Thyroid gland (tissue), 4 donors: ENCODE measurements around the gene TRUB2.

Source experiments
- CTCF ChIP-seq, 6 experiments: fragments of 200-600 bp in 3 of 6; fragments of 450-650 bp in 3 of 6; sonication (generic) in 3 of 6; IDR thresholded peaks; one replicate each; pipeline ENCODE4 v1.5.1; 2016 to 2019; ENCODE audit warnings: antibody characterized with exemption in 6 of 6, mild to moderate bottlenecking in 2 of 6, inconsistent platforms in 1 of 6, moderate library complexity in 1 of 6
- POLR2A ChIP-seq, 2 donors: fragments of 450-650 bp; IDR thresholded peaks; one replicate each; pipeline ENCODE4 v1.6.1; 2017; ENCODE audit warnings: antibody characterized with exemption in 2 of 2, mild to moderate bottlenecking in 2 of 2, moderate library complexity in 1 of 2

- TF ChIP-seq CTCF (IDR thresholded peaks at IDR 0.05) (peak in 1 of 6 experiments; percentile 3), POLR2A (IDR thresholded peaks at IDR 0.05) (peak in 1 of 2 donors; percentile 31)
Observed at GRCh38 chr9:128322404-128323211, at the start of gene TRUB2, which contains the start of gene COQ4.
